HCT116 (cell line): ENCODE measurements around the gene PBX2.
A peak's percentile ranks its signal among the peaks of the same experiment; 100 is the strongest.

Source experiments
- EZH2 ChIP-seq: fragments of 200-600 bp; sonication (generic); IDR thresholded peaks from 2 replicates; pipeline ENCODE4 v1.6.1; 2017; ENCODE audit warnings: antibody characterized with exemption, mixed run types
- JUND ChIP-seq: IDR thresholded peaks from 2 replicates; pipeline ENCODE4 v1.6.1; 2012
- POLR2A ChIP-seq: IDR thresholded peaks from 2 replicates; pipeline ENCODE4 v1.7.0; 2011; ENCODE audit warnings: borderline replicate concordance; ENCODE audit not compliant: insufficient read depth, insufficient read length; ENCODE audit errors: extremely low read depth
- POLR2AphosphoS5 ChIP-seq: IDR thresholded peaks from 2 replicates; pipeline ENCODE4 v1.6.1; 2011; ENCODE audit warnings: mild to moderate bottlenecking, low read depth, low read length, moderate library complexity
- SIN3A ChIP-seq: IDR thresholded peaks from 2 replicates; pipeline ENCODE4 v1.6.1; 2012; ENCODE audit warnings: low read depth
- TCF7L2 ChIP-seq: IDR thresholded peaks from 2 replicates; pipeline ENCODE4 v1.7.0; 2011; ENCODE audit warnings: borderline replicate concordance, inconsistent platforms; ENCODE audit not compliant: insufficient read depth, insufficient read length; ENCODE audit errors: extremely low read depth
- ZBTB33 ChIP-seq: IDR thresholded peaks from 2 replicates; pipeline ENCODE4 v1.6.1; 2011; ENCODE audit warnings: mild to moderate bottlenecking, low read length, moderate library complexity; ENCODE audit not compliant: insufficient replicate concordance; ENCODE audit errors: extremely low read depth
- TF ChIP-seq, protein P1 (sequence below), 3 experiments: fragments of 200-600 bp in 1 of 3; sonication (generic) in 1 of 3; IDR thresholded peaks in 2 of 3; conservative IDR thresholded peaks in 1 of 3; 2 replicates each; pipeline ENCODE4 v1.5.1; 2012 to 2017; ENCODE audit warnings: low read depth in 2 of 3, low read length in 2 of 3, antibody characterized with exemption in 1 of 3, borderline replicate concordance in 1 of 3, control low read depth in 1 of 3, mild to moderate bottlenecking in 1 of 3, mixed read lengths in 1 of 3, mixed run types in 1 of 3, moderate library complexity in 1 of 3; ENCODE audit not compliant: insufficient read depth in 1 of 3
- TF ChIP-seq, protein P2 (sequence below): IDR thresholded peaks from 2 replicates; pipeline ENCODE4 v1.6.1; 2012

DNA sequence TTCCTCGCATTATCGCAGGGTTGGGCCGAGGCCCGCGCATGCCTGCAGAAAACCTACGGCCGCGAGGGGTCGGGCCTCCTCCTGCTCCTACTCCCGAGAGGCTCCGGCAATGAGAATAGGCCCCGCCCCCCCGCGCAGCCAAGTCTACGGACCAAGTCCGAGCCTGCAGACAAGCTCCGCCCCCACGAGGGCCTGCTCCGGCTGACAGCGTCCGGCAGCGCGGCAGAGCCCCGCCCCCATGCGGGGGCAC is 5.6 kb upstream of the PBX2 start:
- TF ChIP-seq POLR2AphosphoS5 (no peak; the same call in 1 of the 2 replicates), JUND (no peak), TCF7L2 (peak; percentile 48), POLR2A (peak; percentile 17), EZH2 (no peak), SIN3A (no peak), ZBTB33 (no peak)
- TF ChIP-seq, protein P1, sequence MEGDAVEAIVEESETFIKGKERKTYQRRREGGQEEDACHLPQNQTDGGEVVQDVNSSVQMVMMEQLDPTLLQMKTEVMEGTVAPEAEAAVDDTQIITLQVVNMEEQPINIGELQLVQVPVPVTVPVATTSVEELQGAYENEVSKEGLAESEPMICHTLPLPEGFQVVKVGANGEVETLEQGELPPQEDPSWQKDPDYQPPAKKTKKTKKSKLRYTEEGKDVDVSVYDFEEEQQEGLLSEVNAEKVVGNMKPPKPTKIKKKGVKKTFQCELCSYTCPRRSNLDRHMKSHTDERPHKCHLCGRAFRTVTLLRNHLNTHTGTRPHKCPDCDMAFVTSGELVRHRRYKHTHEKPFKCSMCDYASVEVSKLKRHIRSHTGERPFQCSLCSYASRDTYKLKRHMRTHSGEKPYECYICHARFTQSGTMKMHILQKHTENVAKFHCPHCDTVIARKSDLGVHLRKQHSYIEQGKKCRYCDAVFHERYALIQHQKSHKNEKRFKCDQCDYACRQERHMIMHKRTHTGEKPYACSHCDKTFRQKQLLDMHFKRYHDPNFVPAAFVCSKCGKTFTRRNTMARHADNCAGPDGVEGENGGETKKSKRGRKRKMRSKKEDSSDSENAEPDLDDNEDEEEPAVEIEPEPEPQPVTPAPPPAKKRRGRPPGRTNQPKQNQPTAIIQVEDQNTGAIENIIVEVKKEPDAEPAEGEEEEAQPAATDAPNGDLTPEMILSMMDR (IDR thresholded peaks at IDR 0.05 in 2 of 3, conservative IDR thresholded peaks at IDR 0.05 in 1 of 3; ENCODE audit: borderline replicate concordance in 1 of 3, insufficient read depth in 1 of 3, low read depth in 2 of 3, low read length in 2 of 3), result peak in 1 of 3 experiments; percentile 54; a peak in 2 of 6 replicates
- TF ChIP-seq, protein P2, sequence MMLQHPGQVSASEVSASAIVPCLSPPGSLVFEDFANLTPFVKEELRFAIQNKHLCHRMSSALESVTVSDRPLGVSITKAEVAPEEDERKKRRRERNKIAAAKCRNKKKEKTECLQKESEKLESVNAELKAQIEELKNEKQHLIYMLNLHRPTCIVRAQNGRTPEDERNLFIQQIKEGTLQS, result no peak
